NCI-H1436 (cell line): ENCODE measurements around the gene QRFP.

Source experiments
- DNase-seq: peaks from one replicate; lab custom pipeline; 2025; lab: John Stamatoyannopoulos, UW

The QRFP gene, protein sequence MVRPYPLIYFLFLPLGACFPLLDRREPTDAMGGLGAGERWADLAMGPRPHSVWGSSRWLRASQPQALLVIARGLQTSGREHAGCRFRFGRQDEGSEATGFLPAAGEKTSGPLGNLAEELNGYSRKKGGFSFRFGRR

DNA sequence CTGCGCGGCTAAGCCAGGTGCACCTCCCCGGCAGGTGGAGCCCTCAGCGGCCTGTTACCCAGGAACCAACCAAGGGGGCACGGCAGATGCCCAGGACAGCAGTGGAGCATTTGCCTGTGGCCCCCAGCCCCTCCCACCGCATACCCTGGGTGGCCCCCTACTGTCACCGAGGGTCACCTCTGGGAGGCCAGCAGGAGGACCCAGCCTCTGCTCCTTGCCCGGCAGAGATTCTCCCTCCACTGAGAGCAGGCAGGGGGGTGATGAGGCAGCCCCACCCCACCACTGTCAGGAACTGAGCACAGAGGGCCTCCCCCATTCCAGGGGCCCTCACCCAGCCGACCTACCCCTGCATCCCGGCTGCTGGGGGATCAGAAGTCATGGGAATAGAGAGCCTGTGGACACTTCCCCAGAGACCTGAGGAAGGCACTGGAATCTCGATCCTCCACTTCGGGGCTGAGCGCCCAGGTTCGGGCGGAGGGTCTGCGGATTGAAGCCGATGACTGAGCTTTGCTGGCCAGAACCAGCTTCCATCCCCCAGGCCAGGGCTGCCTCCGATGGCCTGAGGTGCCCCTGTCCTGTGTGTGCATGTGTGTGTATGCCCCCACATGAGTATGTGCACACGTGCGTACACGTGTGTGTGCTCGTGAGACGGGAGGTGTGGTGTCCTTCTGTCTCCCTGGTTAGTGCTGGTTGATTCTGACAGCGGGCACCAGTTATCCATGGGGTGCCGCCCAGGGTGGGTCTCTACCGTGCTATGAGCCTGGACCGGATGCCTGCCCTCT lies at the start of gene QRFP:
Gene QRFP (minus strand): TSS at position 580 of the 782 bp plus-strand sequence. CDS start 2,974 bp downstream, outside the sequence.
- DNase-seq = no peak

GRCh38 chr9:130945173-130945572 lies 48.6 kb upstream of the QRFP start:
- DNase-seq = no peak

DNA sequence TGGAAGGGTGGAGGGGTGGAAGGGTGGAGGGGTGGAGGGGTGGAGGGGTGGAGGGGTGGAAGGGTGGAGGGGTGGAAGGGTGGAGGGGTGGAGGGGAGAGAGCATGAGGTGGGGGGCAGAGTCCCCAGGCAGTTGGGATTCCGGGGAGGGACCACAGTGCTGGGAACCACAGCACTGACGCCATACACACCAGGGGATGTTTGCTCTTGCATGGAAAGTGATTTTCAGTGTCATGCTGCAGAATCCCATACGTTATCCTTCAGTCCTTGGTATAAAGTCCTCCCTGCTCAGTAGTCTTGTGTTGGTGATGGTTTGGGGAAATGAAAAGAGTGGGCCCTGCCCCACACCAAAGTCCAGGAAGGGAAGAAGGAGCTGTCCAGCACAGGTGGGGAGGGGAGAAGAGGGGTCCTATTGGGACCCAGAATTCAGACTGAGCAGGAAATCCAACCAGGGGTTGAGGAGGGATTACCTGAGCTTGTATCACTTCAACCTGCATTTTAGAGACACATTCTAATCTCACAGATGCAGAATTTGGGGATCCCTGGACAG lies 48.0 kb upstream of the QRFP start:
- DNase-seq = no peak

DNA sequence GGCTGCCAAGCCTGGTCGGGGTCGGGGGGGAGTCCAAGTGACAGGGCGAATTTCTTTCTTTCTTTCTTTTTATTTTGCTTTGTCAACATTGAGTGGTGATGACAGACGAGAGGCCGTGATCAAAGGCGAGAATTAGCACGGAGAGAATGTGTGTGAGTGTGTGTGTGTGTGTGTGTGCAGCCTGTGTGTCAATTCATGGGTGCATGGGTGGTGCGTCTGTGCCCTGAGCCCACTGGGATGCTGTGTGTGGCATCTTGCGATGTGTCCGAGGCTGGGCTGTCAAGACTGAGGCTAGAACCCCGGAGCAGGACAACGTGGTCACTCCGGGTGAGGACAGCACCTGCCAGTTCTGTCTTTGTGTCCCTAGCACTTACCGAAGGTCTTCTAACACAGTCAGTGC lies 47.2 kb upstream of the QRFP start:
- DNase-seq = no peak

DNA sequence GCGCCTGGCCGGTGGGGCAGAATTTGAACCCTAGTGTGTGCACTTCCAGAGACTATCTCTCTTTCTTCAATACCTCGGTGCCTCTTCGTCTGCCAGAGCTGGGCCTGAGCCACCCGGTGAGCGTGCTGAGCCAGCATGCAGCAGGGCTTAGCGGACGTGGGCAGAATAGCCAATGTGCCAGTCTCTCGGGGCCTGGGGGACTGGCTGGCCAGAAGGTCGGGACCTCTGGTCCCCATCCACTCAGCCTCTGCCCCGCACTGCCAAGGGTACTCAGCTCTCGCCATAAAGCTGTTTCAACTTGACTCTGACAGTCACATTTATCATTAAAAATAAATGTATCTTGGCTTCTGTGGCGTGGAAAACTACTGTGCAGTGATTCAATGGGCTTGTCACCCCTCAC lies 46.6 kb upstream of the QRFP start:
- DNase-seq = no peak

- DNase-seq = no peak
These were observed 46.1 kb upstream of the QRFP start for GRCh38 chr9:130942679-130943078.

GRCh38 chr9:130942084-130942483 lies 45.5 kb upstream of the QRFP start:
- no peak for DNase-seq

GRCh38 chr9:130940693-130941576 lies 44.3 kb upstream of the QRFP start:
- DNase-seq = peak; percentile 63

- no peak for DNase-seq
These were observed 43.5 kb upstream of the QRFP start for GRCh38 chr9:130940027-130940549.

GRCh38 chr9:130939405-130940026 lies 42.9 kb upstream of the QRFP start:
- DNase-seq = no peak

DNA sequence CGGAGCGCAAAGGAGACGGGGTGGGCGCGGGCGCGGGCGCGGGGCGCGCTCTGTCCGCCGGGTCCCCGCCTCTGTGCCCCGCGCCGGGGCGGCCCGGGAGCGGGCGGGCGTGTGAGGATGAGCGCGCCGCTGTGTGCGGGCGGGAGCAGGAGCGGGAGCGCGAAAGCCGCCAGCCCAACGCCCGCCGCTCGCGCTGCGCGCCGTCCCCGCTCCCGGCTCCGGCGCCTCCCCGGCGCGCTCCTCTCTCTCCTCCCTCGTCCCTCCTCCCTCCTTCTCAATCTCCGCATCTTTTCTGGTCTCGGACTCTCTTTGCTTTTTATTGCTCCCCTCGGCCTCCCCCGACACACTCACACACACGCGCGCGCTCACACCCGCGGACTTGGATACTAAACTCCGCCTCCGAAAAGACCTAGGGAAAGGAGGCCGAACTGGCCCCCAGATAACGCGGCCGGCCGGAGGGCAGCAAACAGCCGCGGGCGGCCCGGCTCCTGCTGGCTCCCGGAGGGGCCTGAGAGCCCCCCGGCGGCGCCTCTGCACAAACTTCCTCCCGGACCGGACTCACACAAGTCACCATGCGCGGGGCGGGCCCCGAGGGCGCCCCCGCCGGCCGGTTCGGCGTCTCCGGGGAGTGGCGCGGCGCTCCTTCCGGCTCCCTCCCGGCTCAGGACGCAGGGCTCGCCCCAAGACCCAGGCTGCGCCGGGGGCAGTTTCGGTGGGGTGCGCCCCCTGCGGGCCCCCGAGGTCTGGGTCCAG lies 42.2 kb upstream of the QRFP start, which contains the start of gene FIBCD1:
Gene FIBCD1 (minus strand): TSS at position 596 of the 753 bp plus-strand sequence. CDS start 640 bp downstream, outside the sequence.
- no peak for DNase-seq

GRCh38 chr9:130938184-130938651 lies 41.6 kb upstream of the QRFP start:
- DNase-seq = no peak

DNA sequence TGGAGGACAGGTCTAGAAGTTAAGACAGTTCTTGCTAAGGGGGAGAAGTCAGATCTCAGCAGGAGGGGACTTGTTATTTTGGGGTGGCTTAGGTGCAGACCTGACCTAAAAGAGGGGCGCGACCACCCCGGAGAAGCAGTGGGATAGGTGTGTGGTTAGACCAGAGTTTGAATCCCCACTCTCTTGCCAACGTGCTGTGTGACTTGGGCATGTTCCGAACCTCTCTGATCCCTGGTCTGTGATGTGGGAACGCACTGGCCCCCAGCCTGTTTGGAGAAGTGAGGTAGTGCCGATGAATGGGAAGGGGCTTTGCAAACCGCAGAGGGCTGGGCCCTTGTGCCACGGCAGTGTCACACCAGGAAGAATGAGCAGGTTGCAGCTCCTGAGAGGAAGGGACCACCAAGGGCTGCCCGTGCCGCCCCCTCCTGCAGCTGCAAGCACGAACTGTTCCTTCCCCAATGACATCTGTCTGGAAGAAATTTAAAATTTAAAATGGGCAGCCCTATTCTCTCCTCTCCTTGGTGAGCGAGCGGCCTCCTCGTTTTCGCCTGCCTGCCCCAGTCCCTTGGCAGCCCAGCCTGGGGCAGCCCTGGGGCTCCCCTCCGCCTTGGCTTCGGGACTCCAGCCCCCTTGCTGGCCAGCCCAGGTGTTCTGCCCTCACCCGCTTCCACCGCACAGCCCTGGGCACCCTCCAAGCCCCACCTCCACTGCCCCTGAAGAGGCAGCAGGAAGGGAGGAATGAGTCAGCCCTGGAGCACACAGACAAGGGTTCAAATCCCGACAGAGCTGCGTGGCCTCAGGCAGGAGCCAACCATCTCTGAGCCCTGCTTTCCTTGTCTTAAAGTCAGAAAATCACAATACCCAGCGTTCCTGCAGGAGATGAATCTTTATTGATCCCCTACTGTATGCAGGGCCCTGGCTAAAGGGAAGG lies 40.8 kb upstream of the QRFP start:
- DNase-seq = no peak

DNA sequence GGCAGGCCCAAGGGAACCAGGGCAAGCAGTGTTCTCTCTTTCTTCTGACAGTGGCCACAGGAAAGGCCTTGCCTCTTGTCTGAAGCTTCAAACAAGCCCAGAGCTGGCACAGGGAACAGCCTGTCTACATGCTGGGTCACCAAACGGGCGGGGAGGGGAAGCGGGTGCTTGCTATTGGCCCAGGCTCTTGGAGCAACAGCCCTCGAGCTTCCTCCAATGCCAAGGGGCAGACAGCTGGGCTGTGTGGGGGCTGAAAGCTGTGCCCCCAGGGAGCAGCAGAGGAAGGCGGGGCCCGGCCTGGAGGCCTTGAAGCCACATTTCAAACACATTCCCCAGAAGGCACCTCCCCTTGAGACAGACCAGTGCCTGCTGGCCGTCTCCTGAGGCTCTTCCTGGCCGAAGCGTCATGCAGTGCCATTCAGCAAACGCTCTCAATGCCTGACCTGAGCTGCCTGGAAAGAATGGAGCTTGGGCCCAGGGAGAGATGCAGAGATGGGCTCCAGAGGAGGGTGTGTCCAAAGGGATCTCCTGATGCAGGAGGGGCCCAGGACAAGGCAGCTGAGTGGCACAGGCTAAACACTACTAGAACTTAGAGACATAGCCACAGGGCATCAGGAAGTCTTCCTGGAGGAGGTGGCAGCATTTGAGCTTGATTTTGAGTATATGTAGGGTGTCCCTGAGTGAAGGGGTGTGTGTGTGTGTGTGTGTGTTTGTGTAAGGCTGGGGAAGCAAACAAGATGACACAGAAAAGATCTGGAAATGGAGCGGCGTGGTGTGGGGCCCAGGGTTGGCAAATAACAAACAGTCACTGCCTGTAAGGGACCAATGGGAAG lies 39.9 kb upstream of the QRFP start:
- no peak for DNase-seq

DNA sequence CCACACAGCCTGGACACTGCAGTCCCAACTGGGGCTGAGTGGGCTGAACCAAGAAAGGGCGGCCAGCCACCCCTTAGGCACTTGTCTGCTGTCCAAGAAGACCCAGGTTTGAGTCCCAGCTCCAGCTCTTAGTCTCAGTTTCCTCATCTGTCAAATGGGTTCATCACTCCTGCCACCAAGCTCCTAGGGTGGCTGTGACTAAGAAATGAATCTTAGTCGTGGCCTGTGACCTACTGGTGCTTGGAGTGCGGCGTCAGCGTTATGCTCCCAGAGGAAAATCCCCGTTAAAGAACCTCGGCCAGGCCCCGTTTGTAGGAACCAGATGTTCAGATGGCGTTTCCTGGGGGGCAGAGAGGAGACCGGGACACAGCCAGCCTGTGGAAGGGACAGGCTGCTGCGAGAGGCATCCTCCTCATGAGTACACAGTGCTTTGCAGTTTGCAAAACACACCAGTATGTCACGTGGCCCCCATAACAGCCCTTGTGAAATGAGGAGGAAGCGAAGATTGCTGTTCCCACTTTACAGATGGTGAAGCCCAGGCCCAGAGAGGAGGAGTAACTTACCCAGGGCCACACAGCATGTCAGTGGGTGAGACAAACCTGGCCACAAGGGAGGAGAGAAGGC lies 39.1 kb upstream of the QRFP start:
- no peak for DNase-seq

DNA sequence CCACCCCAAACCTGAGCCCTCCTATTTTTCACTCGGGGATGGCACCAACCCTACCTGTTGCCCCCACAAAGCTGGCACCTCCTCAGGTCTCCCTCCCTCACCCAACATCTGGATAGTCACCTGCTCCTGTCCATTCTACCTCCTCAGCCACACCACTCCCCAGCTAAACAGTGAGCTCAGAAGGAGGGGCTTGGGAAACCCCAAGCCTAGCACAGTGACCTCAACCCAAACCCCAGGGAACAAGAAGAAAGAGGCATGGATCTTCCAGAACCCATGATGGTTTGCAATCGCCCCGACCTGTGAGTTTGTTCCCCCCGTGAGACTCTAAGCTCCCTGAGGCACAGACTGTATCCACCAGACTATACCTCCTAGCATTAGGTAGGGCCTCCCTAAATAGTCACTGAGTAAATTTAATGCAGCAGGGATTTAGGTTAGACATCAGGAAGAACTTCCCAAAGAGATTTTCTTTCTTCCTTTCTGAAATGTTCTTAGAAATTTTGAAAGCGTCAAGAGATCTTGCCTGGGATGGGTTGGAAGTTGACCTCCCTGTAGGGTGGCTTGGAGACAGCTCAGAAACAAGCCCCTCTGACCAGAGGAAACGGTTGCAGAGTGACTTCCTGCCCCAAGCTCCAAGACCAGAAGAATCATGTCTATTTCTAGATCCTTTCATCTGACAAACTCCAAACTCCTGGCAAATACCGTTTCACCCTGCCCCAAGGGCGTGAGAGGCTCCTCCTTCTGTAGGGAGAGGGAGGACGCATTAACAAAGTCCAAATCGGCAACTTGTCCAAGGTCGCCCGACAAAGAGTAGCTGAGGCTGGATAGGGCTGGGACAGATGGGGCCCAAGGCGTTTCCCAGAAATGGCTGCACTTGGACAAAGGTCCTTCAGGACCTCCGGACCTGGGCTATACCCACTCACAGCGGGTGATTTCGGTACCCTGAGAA lies 38.4 kb upstream of the QRFP start:
- DNase-seq = no peak

GRCh38 chr9:130934246-130934645 lies 37.6 kb upstream of the QRFP start:
- DNase-seq = no peak
